ENCODE data around the gene LIMD2. TPM values are rescaled to one million over a fixed set of nuclear protein-coding genes. Genes with fewer than 3 reads are reported as not detected.

The LIMD2 gene
- polyA plus RNA-seq, 3 donors: 315 to 631 (median 334) TPM

DNA sequence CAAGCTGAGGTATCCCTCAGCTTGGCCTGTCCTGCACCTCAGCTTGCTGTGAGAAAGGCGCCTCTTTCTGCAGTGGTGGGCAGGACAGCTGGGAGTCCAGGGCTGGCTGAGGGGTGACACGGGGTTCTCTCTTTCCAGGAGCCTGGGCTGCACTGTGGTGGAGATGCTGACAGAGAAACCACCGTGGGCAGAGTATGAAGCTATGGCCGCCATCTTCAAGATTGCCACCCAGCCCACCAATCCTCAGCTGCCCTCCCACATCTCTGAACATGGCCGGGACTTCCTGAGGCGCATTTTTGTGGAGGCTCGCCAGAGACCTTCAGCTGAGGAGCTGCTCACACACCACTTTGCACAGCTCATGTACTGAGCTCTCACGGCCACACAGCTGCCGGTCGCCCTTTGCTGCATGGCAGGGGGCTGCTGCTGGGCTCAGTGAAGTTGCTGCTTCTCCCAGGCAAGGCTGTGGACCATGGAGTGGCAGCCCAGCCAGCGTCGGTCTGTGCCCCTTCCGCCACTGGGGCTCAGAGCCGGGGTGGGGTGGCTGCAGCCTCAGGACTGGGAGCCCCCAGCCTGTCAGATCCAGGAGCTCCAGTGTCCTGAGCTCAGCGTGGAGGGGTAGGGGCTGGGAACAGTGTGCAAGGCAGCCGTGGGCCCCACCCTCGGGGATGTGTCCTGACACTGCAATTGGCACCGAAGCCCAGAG is 6.4 kb downstream of the LIMD2 start:
- TF ChIP-seq, protein P1, sequence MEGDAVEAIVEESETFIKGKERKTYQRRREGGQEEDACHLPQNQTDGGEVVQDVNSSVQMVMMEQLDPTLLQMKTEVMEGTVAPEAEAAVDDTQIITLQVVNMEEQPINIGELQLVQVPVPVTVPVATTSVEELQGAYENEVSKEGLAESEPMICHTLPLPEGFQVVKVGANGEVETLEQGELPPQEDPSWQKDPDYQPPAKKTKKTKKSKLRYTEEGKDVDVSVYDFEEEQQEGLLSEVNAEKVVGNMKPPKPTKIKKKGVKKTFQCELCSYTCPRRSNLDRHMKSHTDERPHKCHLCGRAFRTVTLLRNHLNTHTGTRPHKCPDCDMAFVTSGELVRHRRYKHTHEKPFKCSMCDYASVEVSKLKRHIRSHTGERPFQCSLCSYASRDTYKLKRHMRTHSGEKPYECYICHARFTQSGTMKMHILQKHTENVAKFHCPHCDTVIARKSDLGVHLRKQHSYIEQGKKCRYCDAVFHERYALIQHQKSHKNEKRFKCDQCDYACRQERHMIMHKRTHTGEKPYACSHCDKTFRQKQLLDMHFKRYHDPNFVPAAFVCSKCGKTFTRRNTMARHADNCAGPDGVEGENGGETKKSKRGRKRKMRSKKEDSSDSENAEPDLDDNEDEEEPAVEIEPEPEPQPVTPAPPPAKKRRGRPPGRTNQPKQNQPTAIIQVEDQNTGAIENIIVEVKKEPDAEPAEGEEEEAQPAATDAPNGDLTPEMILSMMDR (IDR thresholded peaks at IDR 0.05): no peak
- Histone ChIP-seq H3K27me3 (ENCODE audit: control insufficient read depth in 2 of 2, insufficient read depth in 2 of 2, low read length in 2 of 2) (no peaks in the 10 kb centered on the region), H3K9me3 (replicated peaks in 1 of 2; ENCODE audit: control insufficient read depth in 1 of 2, insufficient read depth in 1 of 2, low read length in 2 of 2) (no peaks in the 10 kb centered on the region), H3K4me1 (ENCODE audit: control insufficient read depth in 1 of 2, insufficient read depth in 2 of 2, low read length in 2 of 2) (peaks cover 38 to 50% of the 10 kb centered on the region in 2 donors), H3K4me2 (replicated peaks; ENCODE audit: extremely low read depth, low read length, poor library complexity, severe bottlenecking) (no peak overlapping the region), H3K4me3 (replicated peaks in 1 of 3; ENCODE audit: low read depth in 2 of 3, low read length in 3 of 3) (no peak overlapping the region), H3K27ac (ENCODE audit: low read depth in 1 of 2, low read length in 2 of 2) (peak overlapping the region in 1 of 2 donors; percentile 85), H3K9ac (ENCODE audit: insufficient read depth, low read length, poor library complexity, severe bottlenecking) (no peak overlapping the region), H3K36me3 (replicated peaks in 1 of 2; ENCODE audit: control insufficient read depth in 1 of 2, insufficient read depth in 2 of 2, low read length in 2 of 2) (peaks cover 82 to 93% of the 10 kb centered on the region in 2 donors), H2AFZ (ENCODE audit: insufficient read depth, low read depth, low read length, poor library complexity, severe bottlenecking) (no peak overlapping the region), H4K20me1 (ENCODE audit: insufficient read depth, low read length) (peaks cover 100% of the 10 kb centered on the region), H3K79me2 (ENCODE audit: insufficient read depth, low read length) (peaks cover 19% of the 10 kb centered on the region)
- H3K36me3 Mint-ChIP-seq: peaks cover 75 to 96% of the 10 kb centered on the region in 2 donors
- H3K27ac Mint-ChIP-seq: peak overlapping the region in 5 of 7 donors; percentile 25 to 72 (median 44)
- intact Hi-C loops (cut with micrococcal nuclease): loop anchor here in 1 of 2 donors (10.0 kb wide), 1 partner anchor 139 kb away; the partner anchor contains the start of gene DCAF7
- no peak for DNase-seq
- no peaks in the 10 kb centered on the region for H3K9me3 Mint-ChIP-seq
- no peak overlapping the region for H3K4me3 Mint-ChIP-seq
- 96% methylated on average over 18 of the region's 18 CpGs for WGBS (ENCODE audit: insufficient coverage)
- peaks cover 46% of the 10 kb centered on the region for H3K4me1 Mint-ChIP-seq
- H3K27me3 Mint-ChIP-seq (ENCODE audit: low read depth in 3 of 3): peaks cover 0 to 3% (median 0%) of the 10 kb centered on the region in 3 donors

- Histone ChIP-seq H3K27me3 (ENCODE audit: control insufficient read depth in 2 of 2, insufficient read depth in 2 of 2, low read length in 2 of 2) (no peaks in the 10 kb centered on the region), H3K27ac (ENCODE audit: low read depth in 1 of 2, low read length in 2 of 2) (peak overlapping the region in 1 of 2 donors; percentile 85), H3K4me1 (ENCODE audit: control insufficient read depth in 1 of 2, insufficient read depth in 2 of 2, low read length in 2 of 2) (peaks cover 29 to 38% of the 10 kb centered on the region in 2 donors), H3K4me3 (replicated peaks in 1 of 3; ENCODE audit: low read depth in 2 of 3, low read length in 3 of 3) (no peak overlapping the region), H3K9ac (ENCODE audit: insufficient read depth, low read length, poor library complexity, severe bottlenecking) (no peak overlapping the region), H3K9me3 (replicated peaks in 1 of 2; ENCODE audit: control insufficient read depth in 1 of 2, insufficient read depth in 1 of 2, low read length in 2 of 2) (no peaks in the 10 kb centered on the region), H4K20me1 (ENCODE audit: insufficient read depth, low read length) (peaks cover 100% of the 10 kb centered on the region), H3K36me3 (replicated peaks in 1 of 2; ENCODE audit: control insufficient read depth in 1 of 2, insufficient read depth in 2 of 2, low read length in 2 of 2) (peaks cover 90 to 100% of the 10 kb centered on the region in 2 donors), H3K79me2 (ENCODE audit: insufficient read depth, low read length) (peaks cover 7% of the 10 kb centered on the region), H3K4me2 (replicated peaks; ENCODE audit: extremely low read depth, low read length, poor library complexity, severe bottlenecking) (no peak overlapping the region), H2AFZ (ENCODE audit: insufficient read depth, low read depth, low read length, poor library complexity, severe bottlenecking) (no peak overlapping the region)
- H3K4me1 Mint-ChIP-seq: peaks cover 37% of the 10 kb centered on the region
- intact Hi-C loops (cut with micrococcal nuclease): loop anchor here in 1 of 2 donors (10.0 kb wide), 1 partner anchor 138 kb away; the partner anchor contains the start of gene DCAF7
- peak overlapping the region in 3 of 7 donors; percentile 39 to 73 (median 48) for H3K27ac Mint-ChIP-seq
- peaks cover 0 to 4% (median under 1%) of the 10 kb centered on the region in 3 donors for H3K27me3 Mint-ChIP-seq (ENCODE audit: low read depth in 3 of 3)
- H3K9me3 Mint-ChIP-seq: no peaks in the 10 kb centered on the region
- DNase-seq: no peak
- H3K4me3 Mint-ChIP-seq: no peak overlapping the region
- 95% methylated on average over 7 of the region's 11 CpGs for WGBS (ENCODE audit: insufficient coverage)
- H3K36me3 Mint-ChIP-seq: peaks cover 83 to 97% of the 10 kb centered on the region in 2 donors
- TF ChIP-seq, protein P1 (IDR thresholded peaks at IDR 0.05): no peak
These were observed 7.6 kb downstream of the LIMD2 start for GRCh38 chr17:63692195-63692816.
